Mesothelial cell of epicardium (in vitro differentiated cells): ENCODE results near the gene ELFN1. TPM values are rescaled to one million over a fixed set of nuclear protein-coding genes. Genes with fewer than 3 reads are reported as not detected.

Experiments
- DNase-seq, 2 experiments: peaks; one replicate each; pipeline ENCODE4 v3.0.0; 2021; ENCODE audit warnings: low spot score in 2 of 2; ENCODE audit not compliant: unreplicated experiment in 2 of 2
- H3K27ac Mint-ChIP-seq: 2 replicates; pipeline ENCODE4 v1.8.0; 2021; ENCODE audit warnings: mixed read lengths
- H3K27me3 Mint-ChIP-seq: 2 replicates; pipeline ENCODE4 v1.8.0; 2021; ENCODE audit warnings: low read depth, mixed read lengths
- H3K36me3 Mint-ChIP-seq: 2 replicates; pipeline ENCODE4 v1.8.0; 2021; ENCODE audit warnings: mixed read lengths
- H3K4me1 Mint-ChIP-seq: 2 replicates; pipeline ENCODE4 v1.8.0; 2021; ENCODE audit warnings: mixed read lengths
- H3K4me3 Mint-ChIP-seq: 2 replicates; pipeline ENCODE4 v1.8.0; 2021; ENCODE audit warnings: mild to moderate bottlenecking, moderate library complexity, mixed read lengths
- H3K9me3 Mint-ChIP-seq: 2 replicates; pipeline ENCODE4 v1.8.0; 2021; ENCODE audit warnings: mixed read lengths
- CTCF ChIP-seq: fragments of 200-600 bp; sonication (generic); IDR thresholded peaks from one replicate; pipeline ENCODE4 v1.5.0; 2021; ENCODE audit warnings: antibody characterized with exemption; ENCODE audit not compliant: unreplicated experiment
- total RNA-seq: library from RNA; stranded (reverse); gene quantifications from 3 replicates; pipeline ENCODE4 v1.2.1, GENCODE V29; 2021

The ELFN1 gene
- total RNA-seq, 1 donor from 2014 or later, result 13.5 TPM

- Mint-ChIP-seq H3K9me3 (no peaks in the 10 kb centered on the region), H3K36me3 (no peaks in the 10 kb centered on the region), H3K27me3 (peaks cover 17% of the 10 kb centered on the region), H3K4me3 (no peak overlapping the region), H3K4me1 (peaks cover 9% of the 10 kb centered on the region), H3K27ac (no peak overlapping the region)
- TF ChIP-seq CTCF, result no peak
- no peak for DNase-seq
Observed at GRCh38 chr7:1651891-1652290, 18.2 kb upstream of the ELFN1 start.

GRCh38 chr7:1653500-1653899, 16.6 kb upstream of the ELFN1 start:
- no peak overlapping the region for H3K27ac Mint-ChIP-seq
- peaks cover 32% of the 10 kb centered on the region for H3K27me3 Mint-ChIP-seq
- H3K36me3 Mint-ChIP-seq, result no peaks in the 10 kb centered on the region
- TF ChIP-seq CTCF, result no peak
- DNase-seq, result no peak
- no peak overlapping the region for H3K4me3 Mint-ChIP-seq
- peaks cover 4% of the 10 kb centered on the region for H3K9me3 Mint-ChIP-seq
- H3K4me1 Mint-ChIP-seq, result peaks cover 4% of the 10 kb centered on the region

- Mint-ChIP-seq H3K9me3 (peaks cover 4% of the 10 kb centered on the region), H3K36me3 (no peaks in the 10 kb centered on the region), H3K27ac (no peak overlapping the region), H3K4me3 (no peak overlapping the region), H3K4me1 (no peaks in the 10 kb centered on the region), H3K27me3 (peaks cover 35% of the 10 kb centered on the region)
- no peak for DNase-seq
- no peak for TF ChIP-seq CTCF
Observed at GRCh38 chr7:1654111-1654510, 16.0 kb upstream of the ELFN1 start.

- TF ChIP-seq CTCF, result no peak
- Mint-ChIP-seq H3K36me3 (no peaks in the 10 kb centered on the region), H3K4me3 (no peak overlapping the region), H3K27ac (no peak overlapping the region), H3K27me3 (peaks cover 36% of the 10 kb centered on the region), H3K4me1 (no peaks in the 10 kb centered on the region), H3K9me3 (peaks cover 4% of the 10 kb centered on the region)
- no peak for DNase-seq
Observed at GRCh38 chr7:1654738-1655475, 15.2 kb upstream of the ELFN1 start.

- no peak for TF ChIP-seq CTCF
- no peak overlapping the region for H3K4me3 Mint-ChIP-seq
- DNase-seq, result no peak
- H3K27me3 Mint-ChIP-seq, result peaks cover 74% of the 10 kb centered on the region
- H3K27ac Mint-ChIP-seq, result no peak overlapping the region
- H3K36me3 Mint-ChIP-seq, result no peaks in the 10 kb centered on the region
- H3K4me1 Mint-ChIP-seq, result no peaks in the 10 kb centered on the region
- peaks cover 4% of the 10 kb centered on the region for H3K9me3 Mint-ChIP-seq
Observed at GRCh38 chr7:1659696-1660095, 10.4 kb upstream of the ELFN1 start.
